A673 (cell line): ENCODE data around the gene RFTN1. TPM values are rescaled to one million over a fixed set of nuclear protein-coding genes. Genes with fewer than 3 reads are reported as not detected.

Source experiments
- BruUV-seq: library from RNA; stranded (reverse); fragments of 400-500 nt; replicated peaks from 2 replicates; lab custom pipeline; 2021; lab: Mats Ljungman, UMichigan
- CTCF ChIA-PET: fragments of 300-600 bp; sonication (Branson Sonifier 250); formaldehyde crosslinking; loops from one replicate; lab custom pipeline; 2022; ENCODE audit warnings: antibody characterized with exemption; lab: Charles Lee
- POLR2A ChIA-PET: fragments of 300-600 bp; sonication (Branson Sonifier 250); formaldehyde crosslinking; loops from one replicate; lab custom pipeline; 2022; ENCODE audit warnings: antibody characterized with exemption; ENCODE audit not compliant: low non-redundant PET; lab: Charles Lee
- DNase-seq: peaks from one replicate; pipeline ENCODE4 v3.0.0-alpha.2; 2015; ENCODE audit warnings: low spot score
- H3K27ac ChIP-seq: fragments of 200-600 bp; sonication (generic); 2 replicates; pipeline ENCODE4 v1.5.1; 2016; ENCODE audit warnings: mixed run types, low read depth, mild to moderate bottlenecking, mixed read lengths, antibody characterized with exemption, low read length; ENCODE audit not compliant: poor library complexity, severe bottlenecking
- H3K27me3 ChIP-seq: fragments of 200-600 bp; sonication (generic); replicated peaks from 2 replicates; pipeline ENCODE4 v1.6.1; 2017; ENCODE audit warnings: mixed run types, low read depth, mild to moderate bottlenecking, mixed read lengths, antibody characterized with exemption, low read length; ENCODE audit not compliant: insufficient read depth, poor library complexity
- H3K36me3 ChIP-seq: fragments of 200-600 bp; sonication (generic); 2 replicates; pipeline ENCODE4 v1.6.1; 2016; ENCODE audit warnings: mixed run types, mild to moderate bottlenecking, mixed read lengths, antibody characterized with exemption, low read length; ENCODE audit not compliant: insufficient read depth, poor library complexity, severe bottlenecking
- H3K4me1 ChIP-seq: fragments of 200-600 bp; sonication (generic); 2 replicates; pipeline ENCODE4 v1.6.1; 2017; ENCODE audit warnings: mixed run types, mild to moderate bottlenecking, mixed read lengths, antibody characterized with exemption, low read length; ENCODE audit not compliant: insufficient read depth, poor library complexity, severe bottlenecking
- H3K4me3 ChIP-seq: fragments of 200-600 bp; sonication (generic); 2 replicates; pipeline ENCODE4 v1.5.1; 2016; ENCODE audit warnings: low read depth, mixed run types, mild to moderate bottlenecking, mixed read lengths, low read length; ENCODE audit not compliant: poor library complexity, severe bottlenecking
- H3K9me3 ChIP-seq: fragments of 200-600 bp; sonication (generic); 2 replicates; pipeline ENCODE4 v1.6.1; 2016; ENCODE audit warnings: mixed run types, low read depth, mild to moderate bottlenecking, mixed read lengths, antibody characterized with exemption, low read length; ENCODE audit not compliant: poor library complexity, severe bottlenecking
- EZH2 ChIP-seq: fragments of 200-600 bp; sonication (generic); IDR thresholded peaks from 2 replicates; pipeline ENCODE4 v1.6.1; 2017; ENCODE audit warnings: borderline replicate concordance, low read depth, mild to moderate bottlenecking, mixed read lengths, antibody characterized with exemption, low read length; ENCODE audit not compliant: poor library complexity, severe bottlenecking
- intact Hi-C: fragments of 100-400 bp; cut with micrococcal nuclease; formaldehyde crosslinking; loops from one replicate; pipeline ENCODE4 v1.10.0; 2022; ENCODE audit not compliant: unreplicated experiment
- total RNA-seq: library from RNA; stranded (reverse); gene quantifications from 2 replicates; pipeline ENCODE4 v1.2.3, GENCODE V29; 2021
- TF ChIP-seq, protein P1 (sequence below): fragments of 300-800, 200-600 bp; sonication (generic); conservative IDR thresholded peaks from 2 replicates; pipeline ENCODE4 v1.5.1; 2017; ENCODE audit warnings: low read depth, mild to moderate bottlenecking, antibody characterized with exemption, low read length, moderate library complexity, mixed read lengths

The RFTN1 gene
- total RNA-seq, 1 experiment from 2014 or later = 0.60 TPM

DNA sequence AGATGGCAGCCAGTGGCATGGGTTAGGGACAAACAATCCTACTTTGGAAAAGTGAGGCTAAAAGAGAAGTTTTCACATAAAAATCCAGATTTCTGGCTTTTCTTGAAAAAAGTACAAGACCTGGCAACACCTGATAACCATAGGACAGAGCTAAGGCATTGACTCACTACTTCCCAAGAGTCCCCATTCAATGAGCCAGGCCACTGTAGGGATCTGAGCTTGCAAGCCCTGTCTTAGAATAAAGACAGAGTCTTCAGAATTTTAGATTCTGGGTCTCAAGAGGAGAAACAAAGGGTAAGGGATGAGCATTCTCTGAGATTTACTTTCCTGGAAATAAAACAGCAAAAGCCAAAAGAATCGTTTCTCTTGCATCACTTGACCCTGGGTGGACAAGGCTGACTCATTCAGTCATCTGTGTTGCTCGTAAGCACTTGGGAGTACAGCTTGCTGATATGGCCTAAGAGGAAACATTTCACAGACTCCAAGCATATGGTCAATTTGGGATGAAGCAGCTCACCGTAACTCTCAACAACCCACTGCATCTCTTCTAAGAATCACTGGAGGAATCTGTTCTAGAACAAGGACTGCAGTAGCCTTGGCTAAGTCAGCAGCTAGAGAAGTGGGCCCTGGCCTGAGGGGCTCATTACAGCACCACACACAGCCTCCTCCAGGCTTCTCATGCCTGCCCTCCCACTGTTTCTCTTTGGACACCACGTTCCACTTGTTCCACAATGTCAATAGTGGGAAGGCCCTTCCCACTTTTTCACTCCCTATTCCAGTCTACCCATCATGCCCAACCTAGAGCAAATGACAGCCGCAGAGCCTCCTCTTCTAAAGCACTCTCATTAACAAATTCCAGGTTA lies 86.2 kb downstream of the RFTN1 start:
- no peak overlapping the region for H3K4me3 ChIP-seq
- no peak overlapping the region for H3K27ac ChIP-seq
- POLR2A ChIA-PET = no interaction called here
- intact Hi-C loops = no loop called here
- BruUV-seq = no TSS peak
- CTCF ChIA-PET = no interaction called here
- no peak for DNase-seq
- no peak for TF ChIP-seq EZH2
- TF ChIP-seq, protein P1, sequence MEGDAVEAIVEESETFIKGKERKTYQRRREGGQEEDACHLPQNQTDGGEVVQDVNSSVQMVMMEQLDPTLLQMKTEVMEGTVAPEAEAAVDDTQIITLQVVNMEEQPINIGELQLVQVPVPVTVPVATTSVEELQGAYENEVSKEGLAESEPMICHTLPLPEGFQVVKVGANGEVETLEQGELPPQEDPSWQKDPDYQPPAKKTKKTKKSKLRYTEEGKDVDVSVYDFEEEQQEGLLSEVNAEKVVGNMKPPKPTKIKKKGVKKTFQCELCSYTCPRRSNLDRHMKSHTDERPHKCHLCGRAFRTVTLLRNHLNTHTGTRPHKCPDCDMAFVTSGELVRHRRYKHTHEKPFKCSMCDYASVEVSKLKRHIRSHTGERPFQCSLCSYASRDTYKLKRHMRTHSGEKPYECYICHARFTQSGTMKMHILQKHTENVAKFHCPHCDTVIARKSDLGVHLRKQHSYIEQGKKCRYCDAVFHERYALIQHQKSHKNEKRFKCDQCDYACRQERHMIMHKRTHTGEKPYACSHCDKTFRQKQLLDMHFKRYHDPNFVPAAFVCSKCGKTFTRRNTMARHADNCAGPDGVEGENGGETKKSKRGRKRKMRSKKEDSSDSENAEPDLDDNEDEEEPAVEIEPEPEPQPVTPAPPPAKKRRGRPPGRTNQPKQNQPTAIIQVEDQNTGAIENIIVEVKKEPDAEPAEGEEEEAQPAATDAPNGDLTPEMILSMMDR = no peak
- H3K36me3 ChIP-seq = no peaks in the 10 kb centered on the region
- H3K9me3 ChIP-seq = no peaks in the 10 kb centered on the region
- H3K27me3 ChIP-seq = no peaks in the 10 kb centered on the region
- no peaks in the 10 kb centered on the region for H3K4me1 ChIP-seq

DNA sequence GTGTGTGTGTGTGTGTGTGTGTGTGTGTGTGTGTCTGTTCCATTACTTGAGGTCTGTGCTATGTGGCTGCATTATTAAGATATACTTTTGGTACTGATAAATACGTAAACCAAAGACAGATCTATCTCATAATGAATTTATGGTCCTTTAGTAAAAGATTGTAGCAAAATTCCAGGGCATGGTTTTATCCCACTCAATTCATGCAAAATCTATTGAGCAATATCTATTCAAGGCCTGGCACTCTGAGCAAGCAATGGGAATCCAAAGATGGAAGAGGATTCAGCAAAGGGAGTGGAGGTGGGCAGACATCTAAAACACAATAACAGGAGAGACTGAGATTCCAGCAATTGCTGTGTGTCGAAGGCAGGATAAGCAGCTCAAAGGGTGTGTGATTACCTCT lies 86.8 kb downstream of the RFTN1 start:
- no TSS peak for BruUV-seq
- CTCF ChIA-PET = no interaction called here
- no peaks in the 10 kb centered on the region for H3K4me1 ChIP-seq
- TF ChIP-seq, protein P1 = no peak
- no peak for TF ChIP-seq EZH2
- no peaks in the 10 kb centered on the region for H3K9me3 ChIP-seq
- no peaks in the 10 kb centered on the region for H3K36me3 ChIP-seq
- H3K27ac ChIP-seq = no peak overlapping the region
- intact Hi-C loops = no loop called here
- DNase-seq = no peak
- H3K4me3 ChIP-seq = no peak overlapping the region
- no peaks in the 10 kb centered on the region for H3K27me3 ChIP-seq
- POLR2A ChIA-PET = no interaction called here

DNA sequence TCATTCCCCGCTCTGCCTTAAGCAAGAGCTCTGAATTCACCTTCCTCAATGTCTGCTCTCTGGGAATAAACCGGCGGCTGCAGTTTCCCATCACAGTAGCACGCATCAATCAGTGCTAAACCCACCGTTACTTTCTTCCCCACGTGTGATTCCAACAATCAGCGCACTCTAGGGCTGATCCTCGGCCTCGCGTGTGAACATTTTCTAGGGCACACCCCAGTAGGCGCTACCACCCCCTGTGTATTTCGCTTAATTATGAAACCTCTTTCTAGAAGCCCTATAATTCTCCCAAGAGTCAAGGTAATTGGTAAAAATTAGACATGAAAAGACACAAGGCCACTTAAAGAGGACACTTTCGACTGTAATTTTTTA lies 87.5 kb downstream of the RFTN1 start:
- no peaks in the 10 kb centered on the region for H3K9me3 ChIP-seq
- ChIA-PET CTCF (no interaction called here), POLR2A (no interaction called here)
- no peak overlapping the region for H3K4me3 ChIP-seq
- no peaks in the 10 kb centered on the region for H3K4me1 ChIP-seq
- H3K27me3 ChIP-seq = no peaks in the 10 kb centered on the region
- H3K27ac ChIP-seq = no peak overlapping the region
- intact Hi-C loops = no loop called here
- no peak for DNase-seq
- no TSS peak for BruUV-seq
- no peak for TF ChIP-seq EZH2
- TF ChIP-seq, protein P1 = no peak
- H3K36me3 ChIP-seq = no peaks in the 10 kb centered on the region
